Progenitor cell of endocrine pancreas (in vitro differentiated cells): ENCODE measurements around the gene MAP4K4. TPM values are rescaled to one million over a fixed set of nuclear protein-coding genes. Genes with fewer than 3 reads are reported as not detected.

Source experiments
- DNase-seq: peaks from one replicate; pipeline ENCODE4 v3.0.0; 2021; ENCODE audit warnings: low spot score; ENCODE audit not compliant: unreplicated experiment
- H3K27ac Mint-ChIP-seq: 2 replicates; pipeline ENCODE4 v1.8.0; 2021; ENCODE audit warnings: mild to moderate bottlenecking, moderate library complexity, mixed read lengths
- H3K27me3 Mint-ChIP-seq: 2 replicates; pipeline ENCODE4 v1.8.0; 2021; ENCODE audit warnings: mixed read lengths
- H3K36me3 Mint-ChIP-seq: 2 replicates; pipeline ENCODE4 v1.8.0; 2022; ENCODE audit warnings: mixed read lengths; ENCODE audit not compliant: insufficient read depth
- H3K4me1 Mint-ChIP-seq: 2 replicates; pipeline ENCODE4 v1.8.0; 2021; ENCODE audit warnings: low read depth, mixed read lengths
- H3K4me3 Mint-ChIP-seq: 2 replicates; pipeline ENCODE4 v1.8.0; 2021; ENCODE audit warnings: low read depth, mild to moderate bottlenecking, moderate library complexity, mixed read lengths
- H3K9me3 Mint-ChIP-seq: 2 replicates; pipeline ENCODE4 v1.8.0; 2021; ENCODE audit warnings: low read depth, mixed read lengths
- CTCF ChIP-seq: fragments of 200-600 bp; sonication (generic); IDR thresholded peaks from one replicate; pipeline ENCODE4 v1.5.0; 2021; ENCODE audit warnings: antibody characterized with exemption, mild to moderate bottlenecking; ENCODE audit not compliant: unreplicated experiment
- total RNA-seq: library from RNA; stranded (reverse); gene quantifications from 2 replicates; pipeline ENCODE4 v1.2.1, GENCODE V29; 2021

The MAP4K4 gene
- total RNA-seq, 1 donor from 2014 or later, result 171 TPM

- no peak overlapping the region for H3K27ac Mint-ChIP-seq
- peaks cover 3% of the 10 kb centered on the region for H3K4me1 Mint-ChIP-seq
- no peak overlapping the region for H3K4me3 Mint-ChIP-seq
- no peak for DNase-seq
- TF ChIP-seq CTCF, result no peak
- no peaks in the 10 kb centered on the region for H3K9me3 Mint-ChIP-seq
- no peaks in the 10 kb centered on the region for H3K27me3 Mint-ChIP-seq
- peaks cover 25% of the 10 kb centered on the region for H3K36me3 Mint-ChIP-seq
Measured at GRCh38 chr2:101848769-101849410, 151.4 kb downstream of the MAP4K4 start.

DNA sequence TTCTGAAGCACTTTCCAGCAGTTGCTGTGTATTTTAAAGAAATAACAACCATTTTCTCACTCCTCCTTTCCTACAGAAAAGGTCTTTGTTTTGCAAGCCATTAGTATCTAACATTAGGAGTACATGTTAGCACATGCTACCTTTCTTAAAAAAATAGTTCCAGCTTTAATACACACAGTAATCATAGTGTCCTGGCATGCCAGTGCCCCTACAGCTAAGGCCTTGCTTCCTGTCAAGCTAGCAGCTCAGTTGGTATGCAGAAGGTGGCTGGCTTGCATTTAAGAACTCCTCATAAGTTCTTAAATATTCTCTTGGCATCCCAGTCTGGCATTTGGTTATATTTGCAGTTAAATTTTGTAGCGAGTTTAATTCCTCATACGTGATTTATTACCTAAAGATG, 152.9 kb downstream of the MAP4K4 start:
- H3K27me3 Mint-ChIP-seq, result no peaks in the 10 kb centered on the region
- H3K9me3 Mint-ChIP-seq, result no peaks in the 10 kb centered on the region
- peaks cover 3% of the 10 kb centered on the region for H3K4me1 Mint-ChIP-seq
- no peak for DNase-seq
- no peak overlapping the region for H3K4me3 Mint-ChIP-seq
- no peak for TF ChIP-seq CTCF
- H3K27ac Mint-ChIP-seq, result no peak overlapping the region
- peaks cover 24% of the 10 kb centered on the region for H3K36me3 Mint-ChIP-seq

- Mint-ChIP-seq H3K9me3 (no peaks in the 10 kb centered on the region), H3K27ac (no peak overlapping the region), H3K27me3 (no peaks in the 10 kb centered on the region), H3K4me3 (no peak overlapping the region), H3K36me3 (peaks cover 28% of the 10 kb centered on the region), H3K4me1 (peaks cover 3% of the 10 kb centered on the region)
- no peak for DNase-seq
- TF ChIP-seq CTCF, result no peak
Measured at GRCh38 chr2:101850991-101851390, 153.5 kb downstream of the MAP4K4 start.

- no peak for DNase-seq
- Mint-ChIP-seq H3K9me3 (no peaks in the 10 kb centered on the region), H3K4me3 (no peak overlapping the region)
Measured at GRCh38 chr2:101852824-101853223, 155.3 kb downstream of the MAP4K4 start.

DNA sequence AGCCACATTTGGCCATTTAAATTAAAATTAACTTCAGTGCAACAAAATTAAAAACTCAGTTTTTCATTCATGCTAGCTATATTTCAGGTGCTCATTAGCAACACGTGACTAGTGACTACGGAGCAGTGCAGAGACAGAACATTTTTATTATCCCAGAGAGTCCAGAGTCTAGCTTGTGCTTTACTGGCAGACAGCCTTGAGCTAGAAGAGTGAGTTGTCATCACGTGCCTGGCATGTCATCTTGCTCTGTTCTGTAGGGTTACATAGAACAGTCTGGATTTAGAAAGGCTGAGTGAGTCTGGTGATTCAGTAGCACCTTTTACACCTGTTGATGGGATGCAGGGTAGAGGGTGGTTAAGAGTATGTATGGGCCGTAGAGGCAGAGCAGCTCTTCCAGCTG, 157.4 kb downstream of the MAP4K4 start:
- Mint-ChIP-seq H3K9me3 (no peaks in the 10 kb centered on the region), H3K27me3 (no peaks in the 10 kb centered on the region), H3K4me1 (peaks cover 7% of the 10 kb centered on the region), H3K4me3 (no peak overlapping the region), H3K36me3 (peaks cover 30% of the 10 kb centered on the region), H3K27ac (no peak overlapping the region)
- no peak for DNase-seq
- TF ChIP-seq CTCF, result no peak

More at GRCh38 chr2:101852824-101853223, 155.3 kb downstream of the MAP4K4 start:
- TF ChIP-seq CTCF, result no peak
- Mint-ChIP-seq H3K4me1 (peaks cover 7% of the 10 kb centered on the region), H3K27me3 (no peaks in the 10 kb centered on the region), H3K36me3 (peaks cover 33% of the 10 kb centered on the region), H3K27ac (no peak overlapping the region)
